WTC11 (cell line): ENCODE measurements around the gene PTPRG. TPM values are rescaled to one million over a fixed set of nuclear protein-coding genes. Genes with fewer than 3 reads are reported as not detected.

Source experiments
- ATAC-seq: fragments of 200-7000 bp; cut with Tn5 transposase; 2 replicates; pipeline ENCODE4 v1.10.0; 2021; ENCODE audit warnings: mild to moderate bottlenecking, moderate library complexity
- CTCF ChIA-PET: fragments of 300-600 bp; sonication (Branson Sonifier 250); formaldehyde crosslinking; loops from one replicate; lab custom pipeline; 2021; ENCODE audit warnings: antibody characterized with exemption; lab: Charles Lee
- POLR2A ChIA-PET: fragments of 350-600 bp; sonication (Branson Sonifier 250); formaldehyde crosslinking; loops from one replicate; lab custom pipeline; 2021; ENCODE audit warnings: antibody characterized with exemption; lab: Charles Lee
- DNase-seq: peaks from one replicate; pipeline ENCODE4 v3.0.0; 2021; ENCODE audit warnings: low spot score
- H3K27ac Mint-ChIP-seq: 2 replicates; pipeline ENCODE4 v1.8.0; 2021; ENCODE audit warnings: mixed read lengths
- H3K27me3 Mint-ChIP-seq: 2 replicates; pipeline ENCODE4 v1.8.0; 2021; ENCODE audit warnings: low read depth, mild to moderate bottlenecking, moderate library complexity, mixed read lengths
- H3K36me3 Mint-ChIP-seq: 2 replicates; pipeline ENCODE4 v1.8.0; 2021; ENCODE audit warnings: mixed read lengths
- H3K4me1 Mint-ChIP-seq: 2 replicates; pipeline ENCODE4 v1.8.0; 2022; ENCODE audit warnings: mixed read lengths
- H3K4me3 Mint-ChIP-seq: 2 replicates; pipeline ENCODE4 v1.8.0; 2021; ENCODE audit warnings: mild to moderate bottlenecking, moderate library complexity, mixed read lengths
- H3K9me3 Mint-ChIP-seq: 2 replicates; pipeline ENCODE4 v1.8.0; 2021; ENCODE audit warnings: mixed read lengths
- CTCF ChIP-seq: fragments of 200-600 bp; IDR thresholded peaks from 2 replicates; pipeline ENCODE4 v1.8.0; 2022; ENCODE audit warnings: antibody characterized with exemption
- E2F1 ChIP-seq: sonication (generic); formaldehyde crosslinking; IDR thresholded peaks from 2 replicates; pipeline ENCODE4 v1.8.0; 2022; ENCODE audit warnings: mild to moderate bottlenecking, missing genetic modification reagents
- EMX1 ChIP-seq: fragments of 250-450 bp; sonication (Bioruptor Pico); IDR thresholded peaks from 2 replicates; pipeline ENCODE4 v1.8.0; 2021; ENCODE audit warnings: mild to moderate bottlenecking
- ESRRA ChIP-seq: sonication (generic); formaldehyde crosslinking; IDR thresholded peaks from 2 replicates; pipeline ENCODE4 v1.8.1; 2022; ENCODE audit warnings: mild to moderate bottlenecking, missing genetic modification reagents, borderline replicate concordance
- GTF2I ChIP-seq: fragments of 250-450 bp; sonication (Bioruptor Pico); conservative IDR thresholded peaks from 2 replicates; pipeline ENCODE4 v1.4.0; 2021; ENCODE audit warnings: mild to moderate bottlenecking
- IRF1 ChIP-seq: sonication (generic); formaldehyde crosslinking; IDR thresholded peaks from 2 replicates; pipeline ENCODE4 v1.8.0; 2023; ENCODE audit warnings: missing genetic modification reagents
- MXD4 ChIP-seq: fragments of 250-450 bp; sonication (Bioruptor Pico); IDR thresholded peaks from 2 replicates; pipeline ENCODE4 v1.8.0; 2021; ENCODE audit warnings: mild to moderate bottlenecking, moderate library complexity, borderline replicate concordance
- NFATC4 ChIP-seq: fragments of 250-450 bp; sonication (Bioruptor Pico); IDR thresholded peaks from 2 replicates; pipeline ENCODE4 v1.9.0; 2021; ENCODE audit warnings: mild to moderate bottlenecking
- NFE2L1 ChIP-seq: sonication (generic); formaldehyde crosslinking; IDR thresholded peaks from 2 replicates; pipeline ENCODE4 v1.8.1; 2023; ENCODE audit warnings: missing genetic modification reagents
- NFYB ChIP-seq: sonication (generic); formaldehyde crosslinking; conservative IDR thresholded peaks from 2 replicates; pipeline ENCODE4 v1.8.0; 2022; ENCODE audit warnings: low read depth, missing genetic modification reagents
- PRDM15 ChIP-seq: sonication (generic); formaldehyde crosslinking; IDR thresholded peaks from 2 replicates; pipeline ENCODE4 v1.8.0; 2022; ENCODE audit warnings: missing genetic modification reagents
- RORB ChIP-seq: fragments of 250-450 bp; sonication (Bioruptor Pico); IDR thresholded peaks from 2 replicates; pipeline ENCODE4 v1.9.0; 2021; ENCODE audit warnings: mild to moderate bottlenecking
- TEAD4 ChIP-seq: sonication (generic); formaldehyde crosslinking; IDR thresholded peaks from 2 replicates; pipeline ENCODE4 v1.8.0; 2022; ENCODE audit warnings: mild to moderate bottlenecking, missing genetic modification reagents
- USF1 ChIP-seq: sonication (generic); formaldehyde crosslinking; IDR thresholded peaks from 2 replicates; pipeline ENCODE4 v1.8.0; 2022; ENCODE audit warnings: mild to moderate bottlenecking, missing genetic modification reagents
- ZNF219 ChIP-seq: sonication (generic); formaldehyde crosslinking; IDR thresholded peaks from 2 replicates; pipeline ENCODE4 v1.8.0; 2023; ENCODE audit warnings: missing genetic modification reagents, mild to moderate bottlenecking, borderline replicate concordance
- ZNF263 ChIP-seq: sonication (generic); formaldehyde crosslinking; IDR thresholded peaks from 2 replicates; pipeline ENCODE4 v1.8.1; 2022; ENCODE audit warnings: low read depth, mild to moderate bottlenecking, moderate library complexity, missing genetic modification reagents
- ZNF416 ChIP-seq: fragments of 250-450 bp; sonication (Bioruptor Pico); IDR thresholded peaks from 2 replicates; pipeline ENCODE4 v1.9.0; 2021; ENCODE audit warnings: mild to moderate bottlenecking, inconsistent platforms
- ZNF425 ChIP-seq: fragments of 250-450 bp; sonication (Bioruptor Pico); conservative IDR thresholded peaks from 2 replicates; pipeline ENCODE4 v1.9.0; 2021; ENCODE audit warnings: mild to moderate bottlenecking
- ZSCAN18 ChIP-seq: fragments of 250-450 bp; sonication (Bioruptor Pico); IDR thresholded peaks from 2 replicates; pipeline ENCODE4 v2.1.2; 2022; ENCODE audit warnings: mild to moderate bottlenecking, moderate library complexity
- total RNA-seq: library from RNA; stranded (reverse); gene quantifications from 3 replicates; pipeline ENCODE4 v1.2.3, GENCODE V29; 2021

PTPRG gene
- total RNA-seq, 1 experiment from 2014 or later, result 106 TPM

GRCh38 chr3:62098646-62099365 is 537.4 kb downstream of the PTPRG start:
- 0 out of 2 replicates have a peak, but pooled peaks cover 2% of the 10 kb centered on the region for H3K4me1 Mint-ChIP-seq
- TF ChIP-seq E2F1, result no peak
- no peak for TF ChIP-seq EMX1 (CRISPR knock-in tag)
- TF ChIP-seq CTCF, result no peak
- no peak for TF ChIP-seq GTF2I (CRISPR knock-in tag)
- no peak for TF ChIP-seq NFATC4 (CRISPR knock-in tag)
- no peak for TF ChIP-seq USF1
- TF ChIP-seq ZSCAN18 (CRISPR knock-in tag), result no peak
- no peak for TF ChIP-seq ZNF219 (CRISPR knock-in tag)
- TF ChIP-seq IRF1 (CRISPR knock-in tag), result no peak
- no peak for TF ChIP-seq NFE2L1 (CRISPR knock-in tag)
- TF ChIP-seq PRDM15 (CRISPR knock-in tag), result no peak
- no peak for TF ChIP-seq ESRRA
- TF ChIP-seq ZNF425 (CRISPR knock-in tag), result no peak
- TF ChIP-seq TEAD4, result no peak
- TF ChIP-seq MXD4 (CRISPR knock-in tag), result no peak
- no peak for TF ChIP-seq ZNF263 (CRISPR knock-in tag)
- no peak for TF ChIP-seq RORB
- TF ChIP-seq NFYB (CRISPR knock-in tag), result no peak
- TF ChIP-seq ZNF416 (CRISPR knock-in tag), result no peak
- peak overlapping the region; percentile 58; the same call in 1 of the 2 replicates for H3K27ac Mint-ChIP-seq
- ChIA-PET CTCF (interaction anchor here (0.8 kb wide), 1 partner anchor 11 kb away, joined by 5 read pairs; no protein-coding TSS in a partner anchor), POLR2A (no interaction called here)
- DNase-seq (no peak), ATAC-seq (no peak)
- no peaks in the 10 kb centered on the region for H3K27me3 Mint-ChIP-seq
- H3K36me3 Mint-ChIP-seq, result no peaks in the 10 kb centered on the region
- no peaks in the 10 kb centered on the region for H3K9me3 Mint-ChIP-seq
- no peak overlapping the region for H3K4me3 Mint-ChIP-seq
